ELR (cell line): ENCODE results near the gene ABCG2.
"Not testable (repeated sequence)": the region's sequence is repeated elsewhere in the genome, so short reads cannot be mapped to it uniquely, and the experiment has no call there.

Source experiments
- DNase-seq: peaks from one replicate; pipeline ENCODE4 v3.0.0-alpha.2; 2015; ENCODE audit warnings: low read depth

ABCG2 gene

DNA sequence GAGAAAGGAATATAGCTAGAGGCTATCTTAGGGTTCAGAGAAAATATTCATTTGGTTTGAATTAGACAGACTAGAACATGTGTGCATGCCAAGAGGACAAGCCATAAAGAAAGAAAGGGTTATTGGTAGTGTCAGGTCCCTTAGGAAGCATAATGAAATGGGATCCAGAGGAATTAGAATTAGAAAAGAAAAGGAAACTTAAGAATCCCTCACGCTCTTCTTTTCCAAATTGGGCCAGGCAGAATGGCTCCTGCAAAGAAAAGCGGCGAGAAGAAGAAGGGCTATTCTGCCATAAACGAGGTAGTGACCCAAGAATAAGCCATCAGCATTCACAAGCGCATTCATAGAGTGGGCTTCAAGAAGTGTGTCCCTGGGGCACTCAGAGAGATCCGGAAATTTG is 4.9 kb upstream of the ABCG2 start:
- no peak for DNase-seq

- peak; percentile 7 for DNase-seq
Observed at GRCh38 chr4:88162626-88163025, 4.2 kb upstream of the ABCG2 start.

- DNase-seq, result peak; percentile 63
Observed at GRCh38 chr4:88159229-88159725, 838 bp upstream of the ABCG2 start.

GRCh38 chr4:88158038-88158488 is 376 bp downstream of the ABCG2 start:
- no peak for DNase-seq

GRCh38 chr4:88152331-88152730 is 6.1 kb downstream of the ABCG2 start:
- not testable (repeated sequence) for DNase-seq

DNA sequence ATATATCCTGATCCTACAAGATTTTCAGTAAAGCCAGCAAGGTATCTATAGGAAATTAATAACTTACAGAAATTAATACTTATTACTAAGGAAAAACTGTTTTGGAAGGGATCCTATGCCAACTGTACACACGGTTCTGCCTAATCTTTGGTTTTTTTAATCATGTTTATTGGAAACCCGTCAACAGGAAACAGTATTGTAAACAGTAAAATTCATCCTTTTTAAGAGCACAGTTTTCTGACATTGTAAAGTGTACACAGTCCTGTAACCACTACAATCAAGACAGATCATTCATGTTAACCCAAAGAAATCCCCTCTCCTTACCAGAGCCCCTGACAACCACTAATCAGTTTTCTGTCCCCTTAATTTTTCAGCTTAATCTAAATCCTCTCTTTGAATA is 9.9 kb downstream of the ABCG2 start:
- no peak for DNase-seq

GRCh38 chr4:88147799-88148217 is 10.6 kb downstream of the ABCG2 start:
- peak; percentile 15 for DNase-seq

GRCh38 chr4:88146891-88147290 is 11.5 kb downstream of the ABCG2 start:
- no peak for DNase-seq

- peak; percentile 19 for DNase-seq
Observed at GRCh38 chr4:88144866-88145300, 13.6 kb downstream of the ABCG2 start.

DNA sequence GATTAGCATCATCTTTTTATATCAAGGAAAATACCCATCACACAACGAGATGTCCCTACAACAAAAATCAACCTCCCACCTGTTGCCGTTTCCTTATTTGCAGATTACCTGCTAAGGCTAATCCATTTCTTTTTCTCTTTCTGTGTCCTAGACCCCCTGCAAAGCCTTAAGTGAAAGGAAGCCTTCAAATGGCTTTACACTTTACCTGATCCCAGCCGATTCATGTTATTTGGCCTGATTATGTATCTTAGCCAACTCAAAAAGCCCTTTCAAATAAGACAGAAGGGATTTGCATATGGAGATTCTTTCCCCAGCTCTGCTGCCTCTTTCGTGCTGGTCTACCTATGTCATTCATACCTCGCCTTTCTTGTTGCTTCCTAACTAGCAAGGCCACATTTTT is 14.4 kb downstream of the ABCG2 start:
- no peak for DNase-seq

GRCh38 chr4:88143504-88143903 is 14.9 kb downstream of the ABCG2 start:
- peak; percentile 90 for DNase-seq

GRCh38 chr4:88138561-88138960 is 19.9 kb downstream of the ABCG2 start:
- peak; percentile 87 for DNase-seq

- peak; percentile 64 for DNase-seq
Observed at GRCh38 chr4:88137112-88137511, 21.3 kb downstream of the ABCG2 start.

GRCh38 chr4:88136249-88136648 is 22.2 kb downstream of the ABCG2 start:
- no peak for DNase-seq

DNA sequence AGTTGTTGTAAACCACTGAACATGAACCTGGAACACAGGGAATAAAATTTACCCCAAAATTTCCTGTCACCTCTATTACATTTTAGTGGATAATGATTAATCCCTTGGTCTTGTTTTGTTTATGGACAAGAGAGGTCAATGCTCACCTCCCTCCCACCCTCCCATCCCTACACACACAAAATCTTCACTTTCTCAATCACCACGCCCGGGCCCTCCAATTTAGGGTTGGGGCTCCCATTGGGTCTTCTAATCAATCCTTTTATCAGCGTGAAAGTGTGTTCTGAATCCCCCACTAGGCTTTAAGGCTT is 23.1 kb downstream of the ABCG2 start:
- DNase-seq, result no peak

- no peak for DNase-seq
Observed at GRCh38 chr4:88134536-88135355, 23.7 kb downstream of the ABCG2 start.

DNA sequence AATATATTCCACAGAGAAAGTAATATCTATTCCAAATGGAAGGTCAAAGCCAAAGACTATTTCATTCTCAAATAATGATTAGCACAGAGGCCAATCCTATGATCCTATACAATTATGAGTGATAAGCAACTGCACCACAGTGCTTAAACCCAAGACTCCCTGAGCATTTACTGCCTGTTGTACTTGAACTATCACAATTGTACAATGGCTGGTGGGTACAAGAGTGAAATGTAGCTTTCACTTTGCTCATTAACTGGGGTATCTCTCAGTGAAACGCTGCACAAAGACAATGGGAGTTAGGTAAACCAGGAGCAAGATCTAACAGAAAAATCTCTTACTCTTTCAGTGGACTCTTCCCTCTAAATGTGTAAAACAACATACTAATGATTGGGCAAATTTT is 24.3 kb downstream of the ABCG2 start:
- no peak for DNase-seq

DNA sequence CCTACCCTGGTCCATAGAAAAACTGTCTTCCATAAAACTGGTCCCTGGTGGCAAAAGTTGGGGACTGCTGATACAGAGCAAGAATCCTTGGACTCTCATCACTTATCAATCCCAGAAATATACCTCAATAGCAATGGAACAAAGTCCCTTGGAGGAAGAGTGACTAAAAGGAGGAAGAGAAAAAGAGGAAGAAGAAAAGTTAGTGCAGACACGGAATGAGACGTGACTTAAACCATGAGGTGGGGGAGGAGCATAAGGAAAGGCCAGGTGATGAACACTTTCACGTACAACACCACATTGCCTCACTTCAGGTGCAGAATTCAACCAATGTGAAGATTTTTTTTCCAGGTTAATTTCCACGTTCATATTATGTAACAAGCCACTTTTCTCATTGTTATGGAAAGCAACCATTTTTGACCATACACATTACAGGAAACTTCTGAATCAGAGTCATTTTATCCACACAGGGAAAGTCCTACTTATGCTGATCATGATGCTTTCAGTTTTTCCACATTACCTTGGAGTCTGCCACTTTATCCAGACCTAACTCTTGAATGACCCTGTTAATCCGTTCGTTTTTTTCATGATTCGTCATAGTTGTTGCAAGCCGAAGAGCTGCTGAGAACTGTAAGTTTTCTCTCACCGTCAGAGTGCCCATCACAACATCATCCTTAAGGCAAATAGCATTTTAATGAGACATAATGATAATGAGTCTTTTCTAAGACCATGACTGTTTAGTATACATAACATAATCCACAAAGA is 27.7 kb downstream of the ABCG2 start:
- no peak for DNase-seq

DNA sequence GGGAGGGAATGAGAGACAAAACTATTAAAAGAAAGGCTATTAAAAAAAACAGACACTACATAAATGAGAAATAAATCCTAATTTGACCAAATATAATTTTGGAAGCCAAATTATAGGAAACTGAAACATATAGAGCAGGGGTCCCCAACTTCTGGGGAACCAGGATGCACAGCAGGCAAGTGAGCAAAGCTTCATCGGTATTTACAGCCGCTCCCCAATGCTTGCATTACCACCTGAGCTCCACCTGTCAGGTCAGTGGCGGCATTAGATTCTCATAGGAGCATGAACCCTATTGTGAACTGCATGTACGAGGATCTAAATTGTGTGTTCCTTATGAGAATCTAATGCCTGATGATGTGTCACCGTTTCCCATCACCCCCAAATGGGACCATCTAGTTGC is 28.4 kb downstream of the ABCG2 start:
- no peak for DNase-seq

GRCh38 chr4:88122260-88122659 is 36.2 kb downstream of the ABCG2 start:
- not testable (repeated sequence) for DNase-seq

- no peak for DNase-seq
Observed at GRCh38 chr4:88119943-88120342, 38.5 kb downstream of the ABCG2 start.

GRCh38 chr4:88115587-88115986 is 42.9 kb downstream of the ABCG2 start:
- DNase-seq, result no peak

- no peak for DNase-seq
Observed at GRCh38 chr4:88112856-88113255, 45.6 kb downstream of the ABCG2 start.
